ENCODE data around the gene DNER.

- TF ChIP-seq REST (IDR thresholded peaks at IDR 0.05) (no peak), CTCF (IDR thresholded peaks at IDR 0.05) (no peak), MAFK (IDR thresholded peaks at IDR 0.05; ENCODE audit: partially characterized antibody) (no peak), SREBF2 (IDR thresholded peaks at IDR 0.05) (no peak), SMC3 (IDR thresholded peaks at IDR 0.05) (no peak), RNF2 (IDR thresholded peaks at IDR 0.05; ENCODE audit: borderline replicate concordance, low read depth) (no peak), HDAC2 (IDR thresholded peaks at IDR 0.05) (no peak), BHLHE40 (IDR thresholded peaks at IDR 0.05; ENCODE audit: low read depth, low read length) (no peak), MYC (IDR thresholded peaks at IDR 0.05; ENCODE audit: borderline replicate concordance, low read length) (no peak), CEBPB (IDR thresholded peaks at IDR 0.05) (no peak), POLR2A (IDR thresholded peaks at IDR 0.05; ENCODE audit: low read length) (no peak)
Observed at GRCh38 chr2:229559986-229560385, 154.4 kb downstream of the DNER start.
